GM10266 (cell line): Measurements from ENCODE around the gene STPG4.

Experiments used
- DNase-seq: peaks from one replicate; pipeline ENCODE4 v3.0.0; 2012; ENCODE audit errors: extremely low spot score
- CTCF ChIP-seq: IDR thresholded peaks from 2 replicates; pipeline ENCODE4 v1.5.1; 2012; ENCODE audit warnings: mild to moderate bottlenecking, low read depth; ENCODE audit not compliant: control insufficient read depth, insufficient read depth; ENCODE audit errors: missing control alignments

STPG4 gene

DNA sequence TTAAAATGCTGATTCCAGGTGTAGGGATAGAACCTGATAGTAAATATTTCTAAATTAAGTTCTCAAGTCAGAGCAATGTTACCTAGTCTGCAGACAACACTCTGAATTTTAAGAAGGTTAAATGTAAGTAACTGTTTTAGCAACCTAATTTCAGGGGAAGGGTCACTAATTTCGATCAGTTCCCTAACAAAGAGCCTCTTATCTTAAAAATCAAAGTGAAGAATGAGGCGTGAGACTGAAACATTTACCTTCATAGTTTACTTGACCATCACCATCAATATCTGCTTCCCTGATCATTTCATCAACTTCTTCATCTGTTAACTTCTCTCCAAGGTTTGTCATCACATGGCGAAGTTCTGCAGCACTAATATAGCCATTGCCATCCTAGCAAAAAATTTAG, 6.4 kb upstream of the STPG4 start:
- no peak for TF ChIP-seq CTCF
- no peak for DNase-seq

- DNase-seq: no peak
- TF ChIP-seq CTCF: no peak
Observed at GRCh38 chr2:47160660-47161059, 5.6 kb upstream of the STPG4 start.

DNA sequence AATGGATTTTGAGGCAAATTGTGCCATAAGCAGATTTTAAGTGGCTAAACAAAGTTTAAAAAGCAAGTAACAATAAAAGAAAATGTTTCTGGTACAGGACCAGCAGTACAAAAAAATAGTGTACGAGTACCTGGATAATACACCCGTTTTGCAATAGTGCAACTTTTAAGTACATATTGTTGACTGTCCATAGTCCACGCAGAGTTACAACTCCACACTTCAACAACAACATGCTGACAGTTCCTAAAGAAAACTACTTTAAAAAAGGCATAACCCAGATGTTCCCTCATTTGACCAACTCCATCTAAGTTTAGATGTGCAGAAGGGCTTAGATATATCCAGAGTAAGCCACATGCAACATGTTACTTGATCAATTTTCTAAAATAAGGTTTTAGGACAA, 5.1 kb upstream of the STPG4 start:
- no peak for TF ChIP-seq CTCF
- DNase-seq: no peak

DNA sequence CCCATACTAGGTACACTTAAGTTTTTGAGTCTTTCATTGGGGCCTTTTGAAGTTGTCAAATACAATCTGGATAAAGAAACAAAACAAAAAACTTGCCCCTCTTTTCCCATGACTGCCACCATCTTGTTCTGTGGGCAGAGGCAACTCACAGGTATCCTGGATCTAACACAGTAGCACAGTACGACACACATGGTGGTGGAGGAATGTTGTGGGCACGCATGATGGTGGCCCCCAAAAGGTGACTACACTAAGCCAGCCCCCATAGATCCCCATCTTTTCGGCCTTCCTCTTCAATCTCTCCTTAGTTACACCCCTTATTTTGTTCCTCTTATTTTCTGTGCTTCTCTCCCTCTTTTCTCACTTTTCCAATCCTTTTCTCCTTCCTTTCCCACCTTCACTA, 4.5 kb upstream of the STPG4 start:
- no peak for DNase-seq
- TF ChIP-seq CTCF: no peak

DNA sequence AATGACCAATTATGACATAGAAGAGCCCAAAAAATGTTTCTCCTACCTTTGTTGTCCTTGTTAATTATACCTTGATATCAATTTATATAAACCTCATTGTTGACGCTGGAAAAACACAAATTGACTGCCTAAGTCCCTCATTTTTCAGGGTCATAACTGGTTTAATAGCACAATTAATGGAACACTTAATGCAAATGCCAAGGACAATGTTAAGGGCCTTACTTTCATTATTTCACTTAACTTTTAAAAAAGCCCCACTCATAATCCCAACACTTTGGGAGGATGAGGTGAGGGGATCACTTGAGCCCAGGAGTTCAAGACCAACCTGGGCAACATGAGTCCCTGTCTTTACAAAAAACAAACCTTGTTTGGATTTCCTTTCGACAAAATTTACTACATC, 3.5 kb upstream of the STPG4 start:
- no peak for TF ChIP-seq CTCF
- DNase-seq: no peak

DNA sequence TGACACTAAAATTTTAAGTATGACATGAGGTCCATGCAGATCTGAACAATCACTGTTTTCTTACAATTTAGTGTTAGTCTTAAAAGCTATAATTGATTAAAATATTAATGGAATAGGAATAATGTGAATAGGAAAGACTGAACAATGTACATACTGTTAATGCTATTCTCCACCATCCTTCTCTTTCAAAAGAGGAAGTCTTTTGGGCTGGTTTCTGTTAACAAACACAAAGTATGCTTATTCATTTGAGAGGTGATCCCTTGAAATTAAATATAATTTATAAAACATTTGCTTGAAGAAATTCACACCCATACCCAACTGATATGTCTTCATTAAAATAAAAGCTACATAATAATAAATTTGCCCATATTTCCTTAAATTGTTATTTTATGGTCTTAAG, 2.3 kb downstream of the STPG4 start:
- DNase-seq: no peak
- TF ChIP-seq CTCF: no peak

DNA sequence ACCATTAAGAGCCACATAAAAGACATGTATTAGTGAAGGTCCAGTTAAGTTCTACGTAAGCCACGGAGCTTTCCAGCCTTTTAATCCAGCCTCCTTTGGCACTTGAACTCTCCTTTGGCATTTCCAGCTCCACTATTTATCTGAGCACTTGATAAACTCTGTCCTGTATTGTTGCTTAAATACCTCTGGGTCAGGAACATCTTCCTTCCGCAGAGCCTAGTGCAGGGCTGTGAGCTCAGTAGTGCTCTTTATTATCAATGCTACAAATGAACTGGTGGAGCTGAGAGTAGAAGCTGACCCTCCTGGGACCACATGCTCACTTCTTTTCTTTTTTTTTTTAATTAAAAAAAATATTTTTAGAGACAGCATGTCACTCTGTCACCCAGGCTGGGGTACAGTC, 4.9 kb downstream of the STPG4 start:
- DNase-seq: no peak
- no peak for TF ChIP-seq CTCF
